NCI-H2196 (cell line): ENCODE data around the gene SLC26A4.

Experiments used
- DNase-seq: peaks from one replicate; lab custom pipeline; 2025; ENCODE audit not compliant: unreplicated experiment; lab: John Stamatoyannopoulos, UW

SLC26A4 gene

GRCh38 chr7:107659666-107660065 lies 962 bp upstream of the SLC26A4 start:
- no peak for DNase-seq

GRCh38 chr7:107661081-107661864 lies 645 bp downstream of the SLC26A4 start:
- peak; percentile 45 for DNase-seq

GRCh38 chr7:107661865-107662379 lies 1.3 kb downstream of the SLC26A4 start:
- peak; percentile 45 for DNase-seq

GRCh38 chr7:107663196-107663595 lies 2.6 kb downstream of the SLC26A4 start:
- no peak for DNase-seq

- DNase-seq: no peak
Measured at GRCh38 chr7:107666790-107667189, 6.2 kb downstream of the SLC26A4 start.

GRCh38 chr7:107667341-107667740 lies 6.7 kb downstream of the SLC26A4 start:
- DNase-seq: no peak

- DNase-seq: no peak
Measured at GRCh38 chr7:107668296-107668695, 7.7 kb downstream of the SLC26A4 start.

GRCh38 chr7:107672183-107672582 lies 11.6 kb downstream of the SLC26A4 start:
- no peak for DNase-seq

- no peak for DNase-seq
Measured at GRCh38 chr7:107676249-107676648, 15.6 kb downstream of the SLC26A4 start.

GRCh38 chr7:107678110-107678753 lies 17.6 kb downstream of the SLC26A4 start:
- DNase-seq: no peak

GRCh38 chr7:107680478-107680877 lies 19.9 kb downstream of the SLC26A4 start:
- DNase-seq: no peak

GRCh38 chr7:107682886-107683285 lies 22.3 kb downstream of the SLC26A4 start:
- DNase-seq: no peak

GRCh38 chr7:107684287-107684686 lies 23.7 kb downstream of the SLC26A4 start:
- no peak for DNase-seq

- no peak for DNase-seq
Measured at GRCh38 chr7:107684947-107685463, 24.4 kb downstream of the SLC26A4 start.

- no peak for DNase-seq
Measured at GRCh38 chr7:107686816-107687387, 26.3 kb downstream of the SLC26A4 start.

GRCh38 chr7:107687656-107688055 lies 27.0 kb downstream of the SLC26A4 start:
- DNase-seq: no peak

- DNase-seq: no peak
Measured at GRCh38 chr7:107689553-107689952, 28.9 kb downstream of the SLC26A4 start.

- DNase-seq: no peak
Measured at GRCh38 chr7:107690084-107690483, 29.5 kb downstream of the SLC26A4 start.

- no peak for DNase-seq
Measured at GRCh38 chr7:107690611-107691010, 30.0 kb downstream of the SLC26A4 start.

GRCh38 chr7:107691716-107692115 lies 31.1 kb downstream of the SLC26A4 start:
- no peak for DNase-seq

- no peak for DNase-seq
Measured at GRCh38 chr7:107692501-107692900, 31.9 kb downstream of the SLC26A4 start.

GRCh38 chr7:107693396-107693795 lies 32.8 kb downstream of the SLC26A4 start:
- DNase-seq: no peak
